Transverse colon (tissue), 4 donors: ENCODE measurements around the gene RUVBL2. TPM values are rescaled to one million over a fixed set of nuclear protein-coding genes. Genes with fewer than 3 reads are reported as not detected.

Experiments
- DNase-seq: peaks from one replicate; pipeline ENCODE4 v3.0.0-alpha.2; 2019
- H3K27ac ChIP-seq, 4 donors: fragments of 200-600 bp; sonication (generic); 2 replicates each; pipeline ENCODE4 v1.5.1; 2016 to 2018; ENCODE audit warnings: inconsistent platforms in 4 of 4
- H3K27me3 ChIP-seq: fragments of 200-600 bp; sonication (generic); 2 replicates; pipeline ENCODE4 v1.5.1; 2017; ENCODE audit warnings: inconsistent platforms
- H3K36me3 ChIP-seq, 4 donors: fragments of 200-600 bp; sonication (generic); 2 replicates each; pipeline ENCODE4 v1.5.1; 2017 to 2019; ENCODE audit warnings: inconsistent platforms in 4 of 4
- H3K4me1 ChIP-seq, 4 donors: fragments of 200-600 bp; sonication (generic); 2 replicates each; pipeline ENCODE4 v1.5.1; 2017 to 2020; ENCODE audit warnings: inconsistent platforms in 4 of 4
- H3K4me3 ChIP-seq, 4 donors: fragments of 200-600 bp; sonication (generic); 1 replicate in 1 of 4; 2 replicates in 3 of 4; pipeline versions ENCODE4 v1.5.1 to v1.6.1; 2017 to 2019; ENCODE audit warnings: inconsistent platforms in 4 of 4
- H3K9me3 ChIP-seq, 2 donors: fragments of 200-600 bp; sonication (generic); 2 replicates each; pipeline ENCODE4 v1.5.1; 2017 to 2019; ENCODE audit warnings: inconsistent platforms in 2 of 2
- EP300 ChIP-seq: sonication (generic); formaldehyde crosslinking; IDR thresholded peaks from one replicate; pipeline ENCODE4 v1.6.1; 2017; ENCODE audit warnings: antibody characterized with exemption, low read depth
- POLR2A ChIP-seq: fragments of 450-650 bp; IDR thresholded peaks from one replicate; pipeline ENCODE4 v1.6.1; 2016; ENCODE audit warnings: antibody characterized with exemption, mild to moderate bottlenecking, moderate library complexity
- POLR2AphosphoS5 ChIP-seq, 3 donors: sonication (generic); formaldehyde crosslinking; IDR thresholded peaks; one replicate each; pipeline ENCODE4 v1.6.1; 2016; ENCODE audit warnings: antibody characterized with exemption in 3 of 3
- WGBS, 2 donors: methylation state at CpG; one replicate each; pipeline ENCODE4 v1.1.5; 2018; ENCODE audit warnings: low coverage in 1 of 2; 5-methylcytosine and 5-hydroxymethylcytosine counted together
- in situ Hi-C, 4 donors: fragments of 200-750 bp; cut with MboI; loops; one replicate each; pipeline versions ENCODE4 v1.15.0 to v1.15.1; 2017; ENCODE audit warnings: low sequenced_read_pairs in 3 of 4, low pct_ligation_motif_present in 1 of 4, low pct_unique_long_range_greater_than_20kb in 1 of 4
- intact Hi-C: fragments of 100-400 bp; cut with DNase I; formaldehyde crosslinking; loops from one replicate; pipeline ENCODE4 v1.15.1; 2023; ENCODE audit warnings: low total_unique reads
- total RNA-seq, 4 donors: library from RNA; depleted of rRNA; stranded (reverse); fragments of >200 nt; gene quantifications; one replicate each; pipeline ENCODE4 v1.1.0, GENCODE V29; 2016
- TF ChIP-seq, protein P1 (sequence below), 5 experiments: fragments of 200-600 bp in 3 of 5; fragments of 450-650 bp in 2 of 5; sonication (generic) in 3 of 5; IDR thresholded peaks; 1 replicate in 2 of 5; 2 replicates in 3 of 5; pipeline ENCODE4 v1.5.1; 2016 to 2017; ENCODE audit warnings: antibody characterized with exemption in 5 of 5, inconsistent platforms in 3 of 5, mild to moderate bottlenecking in 2 of 5, moderate library complexity in 1 of 5

The RUVBL2 gene
- total RNA-seq, 4 donors from 2014 or later: 48.6 to 66.9 (median 59.4) TPM

DNA sequence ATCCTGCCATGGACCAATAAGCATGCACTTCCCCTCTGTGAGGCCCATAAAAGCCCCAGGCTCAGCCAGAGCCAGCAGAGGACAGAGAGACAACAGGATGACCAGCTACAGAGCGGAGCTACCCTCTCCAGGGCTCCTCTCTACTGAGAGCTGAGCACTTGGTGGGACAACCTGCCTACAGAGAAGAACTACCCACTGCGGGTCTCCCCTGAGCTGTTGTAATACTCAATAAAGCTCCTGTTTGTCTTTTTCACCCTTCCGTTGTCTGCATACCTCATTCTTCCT, 46.5 kb upstream of the RUVBL2 start:
- in situ Hi-C loops: no loop called here
- Histone ChIP-seq H3K4me3 (no peak overlapping the region), H3K4me1 (no peaks in the 10 kb centered on the region), H3K9me3 (no peaks in the 10 kb centered on the region), H3K36me3 (no peaks in the 10 kb centered on the region), H3K27me3 (no peaks in the 10 kb centered on the region), H3K27ac (no peak overlapping the region)
- no peak for DNase-seq
- WGBS, 2 donors: 85% methylated on average over 3 of the region's 3 CpGs; no CpG with 5 or more reads in 1 of the 2 donors
- TF ChIP-seq POLR2A (no peak), EP300 (no peak), POLR2AphosphoS5 (IDR thresholded peaks at IDR 0.05) (no peak)
- TF ChIP-seq, protein P1, sequence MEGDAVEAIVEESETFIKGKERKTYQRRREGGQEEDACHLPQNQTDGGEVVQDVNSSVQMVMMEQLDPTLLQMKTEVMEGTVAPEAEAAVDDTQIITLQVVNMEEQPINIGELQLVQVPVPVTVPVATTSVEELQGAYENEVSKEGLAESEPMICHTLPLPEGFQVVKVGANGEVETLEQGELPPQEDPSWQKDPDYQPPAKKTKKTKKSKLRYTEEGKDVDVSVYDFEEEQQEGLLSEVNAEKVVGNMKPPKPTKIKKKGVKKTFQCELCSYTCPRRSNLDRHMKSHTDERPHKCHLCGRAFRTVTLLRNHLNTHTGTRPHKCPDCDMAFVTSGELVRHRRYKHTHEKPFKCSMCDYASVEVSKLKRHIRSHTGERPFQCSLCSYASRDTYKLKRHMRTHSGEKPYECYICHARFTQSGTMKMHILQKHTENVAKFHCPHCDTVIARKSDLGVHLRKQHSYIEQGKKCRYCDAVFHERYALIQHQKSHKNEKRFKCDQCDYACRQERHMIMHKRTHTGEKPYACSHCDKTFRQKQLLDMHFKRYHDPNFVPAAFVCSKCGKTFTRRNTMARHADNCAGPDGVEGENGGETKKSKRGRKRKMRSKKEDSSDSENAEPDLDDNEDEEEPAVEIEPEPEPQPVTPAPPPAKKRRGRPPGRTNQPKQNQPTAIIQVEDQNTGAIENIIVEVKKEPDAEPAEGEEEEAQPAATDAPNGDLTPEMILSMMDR (IDR thresholded peaks at IDR 0.05): no peak
- intact Hi-C loops: no loop called here

DNA sequence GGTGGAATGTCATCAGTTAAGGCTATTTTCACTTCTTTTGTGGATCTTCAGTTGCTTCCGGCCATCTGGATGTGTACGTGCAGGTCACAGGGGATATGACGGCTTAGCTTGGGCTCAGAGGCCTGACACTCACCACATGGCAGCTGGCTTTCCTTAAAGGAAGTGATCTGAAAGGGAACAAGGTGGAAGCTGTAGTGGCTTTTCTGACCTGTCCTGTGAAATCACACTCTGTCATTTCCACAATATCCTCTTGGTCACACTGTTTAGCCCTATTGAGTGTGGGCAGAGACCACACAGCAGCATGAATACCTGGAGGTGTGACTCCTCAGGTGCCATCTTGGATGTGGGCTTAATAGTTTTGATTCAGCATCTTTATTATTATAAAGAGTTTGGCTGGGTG, 43.5 kb upstream of the RUVBL2 start:
- no peak for DNase-seq

DNA sequence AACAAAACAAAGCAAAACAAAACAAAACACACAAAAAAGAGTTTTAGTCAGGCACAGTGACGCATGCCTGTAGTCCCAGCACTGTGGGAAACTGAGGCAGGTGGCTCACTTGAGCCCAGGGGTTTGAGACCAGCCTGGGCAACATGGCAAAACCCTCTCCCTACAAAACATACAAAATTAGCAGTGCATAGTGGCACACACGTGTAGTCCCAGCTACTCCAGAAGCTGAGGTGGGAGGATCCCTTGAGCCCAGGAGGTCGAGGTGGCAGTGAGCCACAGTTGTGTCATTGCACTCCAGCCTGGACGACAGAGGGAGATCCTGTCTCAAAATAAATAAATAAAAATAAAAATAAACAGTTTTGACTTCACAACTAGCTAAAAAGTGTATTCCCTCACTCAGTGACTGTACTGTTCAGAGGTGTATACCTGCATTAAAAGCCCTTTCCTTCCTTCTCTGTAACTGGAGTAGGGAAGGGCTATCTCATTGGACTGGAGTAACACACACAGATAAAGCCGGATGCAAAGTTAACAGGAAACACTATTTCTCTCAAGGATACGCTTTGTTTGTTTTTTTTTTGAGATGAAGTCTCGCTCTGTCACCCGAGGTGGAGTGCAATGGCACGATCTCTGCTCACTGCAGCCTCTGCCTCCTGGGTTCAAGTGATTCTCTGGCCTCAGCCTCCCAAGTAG, 42.7 kb upstream of the RUVBL2 start:
- peaks cover 6 to 15% (median 10%) of the 10 kb centered on the region in 4 donors for H3K4me1 ChIP-seq
- no peaks in the 10 kb centered on the region for H3K27me3 ChIP-seq
- no peak for DNase-seq
- in situ Hi-C loops: loop anchor here in 2 of 4 donors (10.0 to 25.0 kb wide), 2 partner anchors 76 to 89 kb away; partner anchors contain the start of genes PPP1R15A (in 2 of the 2) and PLEKHA4 (in 1 of the 2)
- H3K27ac ChIP-seq: no peak overlapping the region
- H3K4me3 ChIP-seq: no peak overlapping the region
- no peaks in the 10 kb centered on the region for H3K36me3 ChIP-seq
- no peaks in the 10 kb centered on the region for H3K9me3 ChIP-seq
- intact Hi-C loops: no loop called here
- TF ChIP-seq POLR2AphosphoS5 (IDR thresholded peaks at IDR 0.05): no peak
- WGBS, 2 donors: 37 to 55% methylated on average over 5 to 9 of the region's 9 CpGs

More for the DNA sequence above, 43.5 kb upstream of the RUVBL2 start:
- H3K4me1 ChIP-seq: peaks cover 0 to 6% (median 2%) of the 10 kb centered on the region in 4 donors
- 82% methylated on average over 2 to 3 of the region's 3 CpGs for WGBS, 2 donors
- in situ Hi-C loops (loop anchor here in 2 of 4 donors (10.0 to 25.0 kb wide), 2 partner anchors 75 to 88 kb away; partner anchors contain the start of genes PPP1R15A (in 2 of the 2) and PLEKHA4 (in 1 of the 2)), intact Hi-C loops (no loop called here)
- no peaks in the 10 kb centered on the region for H3K9me3 ChIP-seq
- no peak overlapping the region for H3K4me3 ChIP-seq
- H3K36me3 ChIP-seq: no peaks in the 10 kb centered on the region
- TF ChIP-seq POLR2A: no peak
- TF ChIP-seq POLR2AphosphoS5 (IDR thresholded peaks at IDR 0.05): no peak
- TF ChIP-seq EP300: no peak
- TF ChIP-seq, protein P1 (IDR thresholded peaks at IDR 0.05): no peak
- H3K27ac ChIP-seq: no peak overlapping the region
- no peaks in the 10 kb centered on the region for H3K27me3 ChIP-seq

DNA sequence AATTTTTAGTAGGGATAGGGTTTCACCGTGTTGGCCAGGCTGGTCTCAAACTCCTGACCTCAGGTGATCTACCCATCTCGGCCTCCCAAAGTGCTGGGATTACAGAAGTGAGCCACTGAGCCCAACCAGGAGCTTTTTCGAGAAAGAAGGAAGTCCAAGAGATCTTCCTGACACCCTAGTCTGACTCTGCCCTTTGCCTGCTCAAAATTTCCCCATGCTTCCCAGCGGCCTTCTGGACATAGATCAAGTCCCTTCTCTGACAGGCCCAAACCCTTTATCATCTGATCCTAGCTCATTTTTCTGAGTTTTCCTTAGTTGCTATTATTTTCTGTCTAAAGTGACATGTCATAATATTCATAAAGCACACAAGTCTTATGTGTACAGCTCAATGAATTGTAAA, 40.5 kb upstream of the RUVBL2 start:
- Histone ChIP-seq H3K27ac (no peak overlapping the region), H3K4me1 (peaks cover 7 to 17% (median 14%) of the 10 kb centered on the region in 4 donors), H3K4me3 (no peak overlapping the region), H3K27me3 (no peaks in the 10 kb centered on the region), H3K9me3 (no peaks in the 10 kb centered on the region), H3K36me3 (no peaks in the 10 kb centered on the region)
- TF ChIP-seq, protein P1 (IDR thresholded peaks at IDR 0.05): no peak
- no peak for TF ChIP-seq POLR2A
- TF ChIP-seq POLR2AphosphoS5 (IDR thresholded peaks at IDR 0.05): no peak
- TF ChIP-seq EP300: no peak
- in situ Hi-C loops (loop anchor here in 2 of 4 donors (10.0 to 25.0 kb wide), 2 partner anchors 78 to 91 kb away; partner anchors contain the start of genes PPP1R15A (in 2 of the 2) and PLEKHA4 (in 1 of the 2)), intact Hi-C loops (no loop called here)
- no peak for DNase-seq
- 83 to 100% methylated on average over 1 to 4 of the region's 4 CpGs for WGBS, 2 donors
